Muscle of back (tissue), 11 donors: ENCODE results near the gene ACBD7. TPM values are rescaled to one million over a fixed set of nuclear protein-coding genes. Genes with fewer than 3 reads are reported as not detected.

ENCODE experiments used
- DNase-seq, 3 donors: peaks; one replicate each; pipeline versions ENCODE4 v3.0.0 to v3.0.0-alpha.2; 2013
- polyA plus RNA-seq, 10 donors: library from polyadenylated mRNA; unstranded; fragments of 120-200 nt; gene quantifications; one replicate each; pipeline ENCODE4 v1.2.1, GENCODE V29; 2013; ENCODE audit not compliant: insufficient read length in 10 of 10

ACBD7 gene
- polyA plus RNA-seq, 10 donors: 0.77 to 2.5 (median 1.2) TPM

GRCh38 chr10:15092855-15093408 is 4.4 kb upstream of the ACBD7 start:
- no peak for DNase-seq

- no peak for DNase-seq
These were observed 2.8 kb upstream of the ACBD7 start for GRCh38 chr10:15091418-15091817.

GRCh38 chr10:15084502-15084922 is 4.1 kb downstream of the ACBD7 start:
- DNase-seq: peak; percentile 73 to 91 (median 84)

GRCh38 chr10:15083674-15084501 is 4.7 kb downstream of the ACBD7 start:
- DNase-seq: no peak

- DNase-seq: no peak
These were observed 13.2 kb downstream of the ACBD7 start for GRCh38 chr10:15075421-15075820.

GRCh38 chr10:15072358-15072757 is 16.2 kb downstream of the ACBD7 start:
- DNase-seq: no peak

- DNase-seq: no peak
These were observed 19.3 kb downstream of the ACBD7 start for GRCh38 chr10:15069230-15069629.

- peak in 2 of 3 donors; percentile 21 to 31 for DNase-seq
These were observed 19.8 kb downstream of the ACBD7 start for GRCh38 chr10:15068802-15069201.

GRCh38 chr10:15067154-15067553 is 21.4 kb downstream of the ACBD7 start:
- no peak for DNase-seq

- no peak for DNase-seq
These were observed 27.9 kb downstream of the ACBD7 start for GRCh38 chr10:15060638-15061037.

- DNase-seq: no peak
These were observed 28.7 kb downstream of the ACBD7 start for GRCh38 chr10:15059914-15060313.

- no peak for DNase-seq
These were observed 29.9 kb downstream of the ACBD7 start for GRCh38 chr10:15058689-15059088.

- DNase-seq: no peak
These were observed 35.5 kb downstream of the ACBD7 start for GRCh38 chr10:15053061-15053460.

GRCh38 chr10:15052121-15052520 is 36.5 kb downstream of the ACBD7 start:
- DNase-seq: no peak

- DNase-seq: no peak
These were observed 39.0 kb downstream of the ACBD7 start for GRCh38 chr10:15049533-15049932.

GRCh38 chr10:15046626-15047025 is 42.0 kb downstream of the ACBD7 start:
- peak in 2 of 3 donors; percentile 10 to 12 for DNase-seq

GRCh38 chr10:15045380-15045779 is 43.2 kb downstream of the ACBD7 start:
- no peak for DNase-seq

- DNase-seq: no peak
These were observed 44.9 kb downstream of the ACBD7 start, which contains the start of gene OLAH for GRCh38 chr10:15043674-15044073. TSS of gene OLAH (plus strand) at chr10:15043943. CDS start at chr10:15047289, 3,346 bp downstream.

GRCh38 chr10:15038416-15038815 is 50.2 kb downstream of the ACBD7 start:
- DNase-seq: no peak

- no peak for DNase-seq
These were observed 50.9 kb downstream of the ACBD7 start for GRCh38 chr10:15037691-15038090.

GRCh38 chr10:15035385-15036301 is 52.9 kb downstream of the ACBD7 start:
- DNase-seq: peak; percentile 7 to 29 (median 22)

- DNase-seq: no peak
These were observed 60.8 kb downstream of the ACBD7 start for GRCh38 chr10:15027741-15028140.
